ENCODE results near the gene ADAMTSL1. TPM values are rescaled to one million over a fixed set of nuclear protein-coding genes. Genes with fewer than 3 reads are reported as not detected.

The ADAMTSL1 gene
- total RNA-seq, 4 donors from 2014 or later = 13.3 to 39.7 (median 27.2) TPM

DNA sequence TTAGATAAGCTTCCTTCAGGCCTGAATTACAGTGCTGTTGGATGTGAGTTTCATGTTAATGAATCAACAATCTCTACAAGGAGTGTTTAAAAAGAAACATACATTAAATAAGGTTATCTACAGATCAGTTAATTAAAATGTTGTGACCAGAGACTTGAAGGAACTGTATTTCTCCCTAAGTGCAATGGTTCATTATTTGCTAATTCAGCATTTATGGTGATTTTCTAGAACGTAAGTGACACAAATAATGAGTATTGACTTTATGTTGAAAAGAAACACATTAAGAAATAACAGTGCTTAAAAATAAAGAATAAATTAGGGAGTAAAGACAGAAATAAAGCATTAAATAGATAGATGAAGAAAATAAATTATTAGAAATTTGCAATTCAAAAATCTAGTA lies 74.5 kb downstream of the ADAMTSL1 start:
- TF ChIP-seq EP300 (IDR thresholded peaks at IDR 0.05; ENCODE audit: low read depth) (no peak), POLR2AphosphoS5 (IDR thresholded peaks at IDR 0.05) (no peak), POLR2A (IDR thresholded peaks at IDR 0.05) (no peak)
- TF ChIP-seq, protein P1, sequence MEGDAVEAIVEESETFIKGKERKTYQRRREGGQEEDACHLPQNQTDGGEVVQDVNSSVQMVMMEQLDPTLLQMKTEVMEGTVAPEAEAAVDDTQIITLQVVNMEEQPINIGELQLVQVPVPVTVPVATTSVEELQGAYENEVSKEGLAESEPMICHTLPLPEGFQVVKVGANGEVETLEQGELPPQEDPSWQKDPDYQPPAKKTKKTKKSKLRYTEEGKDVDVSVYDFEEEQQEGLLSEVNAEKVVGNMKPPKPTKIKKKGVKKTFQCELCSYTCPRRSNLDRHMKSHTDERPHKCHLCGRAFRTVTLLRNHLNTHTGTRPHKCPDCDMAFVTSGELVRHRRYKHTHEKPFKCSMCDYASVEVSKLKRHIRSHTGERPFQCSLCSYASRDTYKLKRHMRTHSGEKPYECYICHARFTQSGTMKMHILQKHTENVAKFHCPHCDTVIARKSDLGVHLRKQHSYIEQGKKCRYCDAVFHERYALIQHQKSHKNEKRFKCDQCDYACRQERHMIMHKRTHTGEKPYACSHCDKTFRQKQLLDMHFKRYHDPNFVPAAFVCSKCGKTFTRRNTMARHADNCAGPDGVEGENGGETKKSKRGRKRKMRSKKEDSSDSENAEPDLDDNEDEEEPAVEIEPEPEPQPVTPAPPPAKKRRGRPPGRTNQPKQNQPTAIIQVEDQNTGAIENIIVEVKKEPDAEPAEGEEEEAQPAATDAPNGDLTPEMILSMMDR (IDR thresholded peaks at IDR 0.05) = no peak
- H3K36me3 ChIP-seq = no peaks in the 10 kb centered on the region
- no peak overlapping the region for H3K27ac ChIP-seq
- peaks cover 0 to 5% (median 2%) of the 10 kb centered on the region in 4 donors for H3K4me1 ChIP-seq
- no peaks in the 10 kb centered on the region for H3K27me3 ChIP-seq
- no peak for DNase-seq
- H3K4me3 ChIP-seq = no peak overlapping the region
- in situ Hi-C loops (cut with MboI; ENCODE audit: low pct_ligation_motif_present in 1 of 4, low pct_unique_long_range_greater_than_20kb in 1 of 4, low sequenced_read_pairs in 3 of 4) (no loop called here), intact Hi-C loops (cut with DNase I; ENCODE audit: low total_unique reads) (no loop called here)
- H3K9me3 ChIP-seq = no peaks in the 10 kb centered on the region
- 83 to 91% methylated on average over 1 of the region's 1 CpG for WGBS, 2 donors (ENCODE audit: low coverage in 1 of 2)

DNA sequence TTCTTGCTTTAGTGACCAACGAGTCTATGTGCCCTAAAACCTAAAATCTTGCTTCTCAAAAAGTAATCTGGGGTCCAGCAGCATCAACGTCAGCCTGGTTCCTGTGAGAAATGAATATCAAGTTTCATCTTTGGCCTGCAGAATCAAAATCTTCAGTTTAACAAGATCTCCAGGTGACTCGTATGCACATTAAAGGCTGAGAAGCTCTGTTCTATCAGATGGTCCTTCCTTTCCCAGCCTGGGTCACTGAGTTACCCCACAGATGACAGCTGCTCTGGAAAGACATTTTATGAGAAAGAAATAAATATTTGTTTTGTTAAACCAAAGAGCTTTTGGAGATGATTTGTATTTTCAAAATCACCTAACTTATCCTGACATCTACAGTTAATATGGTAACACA lies 75.8 kb downstream of the ADAMTSL1 start:
- Histone ChIP-seq H3K4me3 (no peak overlapping the region), H3K9me3 (no peaks in the 10 kb centered on the region), H3K36me3 (no peaks in the 10 kb centered on the region), H3K27ac (no peak overlapping the region), H3K4me1 (peaks cover 0 to 3% (median 0%) of the 10 kb centered on the region in 4 donors), H3K27me3 (no peaks in the 10 kb centered on the region)
- DNase-seq = no peak
- in situ Hi-C loops (cut with MboI; ENCODE audit: low pct_ligation_motif_present in 1 of 4, low pct_unique_long_range_greater_than_20kb in 1 of 4, low sequenced_read_pairs in 3 of 4) (no loop called here), intact Hi-C loops (cut with DNase I; ENCODE audit: low total_unique reads) (no loop called here)
- WGBS, 2 donors (ENCODE audit: low coverage in 1 of 2) = 43 to 73% methylated on average over 1 to 3 of the region's 3 CpGs
- no peak for TF ChIP-seq POLR2AphosphoS5 (IDR thresholded peaks at IDR 0.05)

DNA sequence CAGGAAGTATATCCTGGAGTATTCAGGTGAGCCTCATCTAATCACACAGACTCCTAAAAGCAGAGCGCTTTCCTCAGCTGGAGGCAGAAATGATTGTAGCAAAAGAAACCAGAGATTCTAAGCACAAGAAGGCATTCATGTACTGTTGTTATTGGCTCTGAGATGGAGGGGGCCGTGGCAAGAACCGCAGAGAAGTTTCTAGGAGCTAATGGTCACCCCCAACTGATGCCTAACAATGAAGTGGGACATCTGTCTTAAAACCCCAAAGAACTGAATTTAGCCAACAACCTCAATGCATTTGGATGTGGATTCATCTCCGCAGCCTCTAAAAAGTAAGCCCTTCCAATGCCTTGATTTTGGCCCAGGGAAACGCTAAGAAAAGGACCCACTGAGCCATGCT lies 76.3 kb downstream of the ADAMTSL1 start:
- H3K36me3 ChIP-seq = no peaks in the 10 kb centered on the region
- DNase-seq = no peak
- intact Hi-C loops (cut with DNase I; ENCODE audit: low total_unique reads) = no loop called here
- H3K9me3 ChIP-seq = no peaks in the 10 kb centered on the region
- H3K4me3 ChIP-seq = no peak overlapping the region
- in situ Hi-C loops (cut with MboI; ENCODE audit: low pct_ligation_motif_present in 1 of 4, low pct_unique_long_range_greater_than_20kb in 1 of 4, low sequenced_read_pairs in 3 of 4) = no loop called here
- H3K27ac ChIP-seq = no peak overlapping the region
- WGBS, 2 donors (ENCODE audit: low coverage in 1 of 2) = 88 to 92% methylated on average over 2 to 5 of the region's 5 CpGs
- H3K27me3 ChIP-seq = no peaks in the 10 kb centered on the region
- peaks cover 0 to 3% (median 0%) of the 10 kb centered on the region in 4 donors for H3K4me1 ChIP-seq
- TF ChIP-seq POLR2A (IDR thresholded peaks at IDR 0.05) (no peak), EP300 (IDR thresholded peaks at IDR 0.05; ENCODE audit: low read depth) (no peak), POLR2AphosphoS5 (IDR thresholded peaks at IDR 0.05) (no peak)
- TF ChIP-seq, protein P1 (IDR thresholded peaks at IDR 0.05) = no peak

DNA sequence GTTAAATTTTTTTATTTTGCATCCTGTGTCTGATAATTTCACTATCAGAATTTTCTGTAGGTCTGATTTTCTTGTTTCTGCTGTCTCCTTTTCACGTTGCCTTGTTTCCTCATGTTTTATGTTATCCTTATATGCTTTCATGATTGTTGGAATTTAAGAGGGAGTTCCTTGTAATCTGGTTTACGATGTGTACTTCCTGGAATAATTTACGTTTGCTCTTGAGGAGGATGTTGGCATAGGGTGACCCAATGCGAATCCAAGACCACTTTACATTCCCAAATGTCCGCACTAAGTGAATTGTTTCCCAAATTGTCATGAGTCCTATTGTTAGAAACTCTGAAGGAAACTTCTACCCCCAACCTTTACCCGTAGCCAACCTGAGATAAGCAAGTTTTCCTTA lies 80.3 kb downstream of the ADAMTSL1 start:
- no peak for TF ChIP-seq POLR2A (IDR thresholded peaks at IDR 0.05)
- TF ChIP-seq, protein P1 (IDR thresholded peaks at IDR 0.05) = no peak
- no peak for TF ChIP-seq EP300 (IDR thresholded peaks at IDR 0.05; ENCODE audit: low read depth)
- no peak for TF ChIP-seq POLR2AphosphoS5 (IDR thresholded peaks at IDR 0.05)
- Histone ChIP-seq H3K27ac (no peak overlapping the region), H3K9me3 (peaks cover 3 to 5% of the 10 kb centered on the region in 2 donors), H3K36me3 (no peaks in the 10 kb centered on the region), H3K4me3 (no peak overlapping the region), H3K27me3 (no peaks in the 10 kb centered on the region), H3K4me1 (peaks cover 0 to 3% (median 0%) of the 10 kb centered on the region in 4 donors)
- in situ Hi-C loops (cut with MboI; ENCODE audit: low pct_ligation_motif_present in 1 of 4, low pct_unique_long_range_greater_than_20kb in 1 of 4, low sequenced_read_pairs in 3 of 4) (no loop called here), intact Hi-C loops (cut with DNase I; ENCODE audit: low total_unique reads) (no loop called here)
- DNase-seq = no peak
- 51 to 57% methylated on average over 6 of the region's 6 CpGs for WGBS, 2 donors (ENCODE audit: low coverage in 1 of 2)

Data from transverse colon (tissue), 4 donors.